A549 (cell line): ENCODE results near the gene UBN2.

ENCODE experiments used
- EP300 ChIP-seq, 2 experiments: fragments of >200 bp; sonication (Bioruptor Twin); formaldehyde crosslinking; IDR thresholded peaks; 2 replicates in 1 of 2; 3 replicates in 1 of 2; pipeline ENCODE4 v1.6.1; 2016 to 2017
- SMC3 ChIP-seq: fragments of >200 bp; sonication (Bioruptor Twin); formaldehyde crosslinking; IDR thresholded peaks from 3 replicates; pipeline ENCODE4 v1.6.1; 2018; ENCODE audit warnings: inconsistent platforms
- TP53 ChIP-seq: fragments of 250-450 bp; sonication (Bioruptor Pico); IDR thresholded peaks from 2 replicates; pipeline ENCODE4 v1.5.0; 2021; ENCODE audit warnings: mild to moderate bottlenecking, moderate library complexity
- TF ChIP-seq, protein P1 (sequence below): fragments of >200 bp; sonication (Bioruptor Twin); formaldehyde crosslinking; IDR thresholded peaks from 3 replicates; pipeline ENCODE4 v1.5.1; 2016

- TF ChIP-seq, protein P1, sequence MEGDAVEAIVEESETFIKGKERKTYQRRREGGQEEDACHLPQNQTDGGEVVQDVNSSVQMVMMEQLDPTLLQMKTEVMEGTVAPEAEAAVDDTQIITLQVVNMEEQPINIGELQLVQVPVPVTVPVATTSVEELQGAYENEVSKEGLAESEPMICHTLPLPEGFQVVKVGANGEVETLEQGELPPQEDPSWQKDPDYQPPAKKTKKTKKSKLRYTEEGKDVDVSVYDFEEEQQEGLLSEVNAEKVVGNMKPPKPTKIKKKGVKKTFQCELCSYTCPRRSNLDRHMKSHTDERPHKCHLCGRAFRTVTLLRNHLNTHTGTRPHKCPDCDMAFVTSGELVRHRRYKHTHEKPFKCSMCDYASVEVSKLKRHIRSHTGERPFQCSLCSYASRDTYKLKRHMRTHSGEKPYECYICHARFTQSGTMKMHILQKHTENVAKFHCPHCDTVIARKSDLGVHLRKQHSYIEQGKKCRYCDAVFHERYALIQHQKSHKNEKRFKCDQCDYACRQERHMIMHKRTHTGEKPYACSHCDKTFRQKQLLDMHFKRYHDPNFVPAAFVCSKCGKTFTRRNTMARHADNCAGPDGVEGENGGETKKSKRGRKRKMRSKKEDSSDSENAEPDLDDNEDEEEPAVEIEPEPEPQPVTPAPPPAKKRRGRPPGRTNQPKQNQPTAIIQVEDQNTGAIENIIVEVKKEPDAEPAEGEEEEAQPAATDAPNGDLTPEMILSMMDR = no peak
- TF ChIP-seq EP300 (IDR thresholded peaks at IDR 0.05) (no peak), TP53 (CRISPR knock-in tag) (no peak), SMC3 (no peak)
Observed at GRCh38 chr7:139203992-139204391, 27.0 kb upstream of the UBN2 start.
